ENCODE results near the gene YPEL4. TPM values are rescaled to one million over a fixed set of nuclear protein-coding genes. Genes with fewer than 3 reads are reported as not detected.

Gene YPEL4
- polyA plus RNA-seq, 1 of the 3 experiments (the other 2 are of a cell fraction), result 2.3 TPM

DNA sequence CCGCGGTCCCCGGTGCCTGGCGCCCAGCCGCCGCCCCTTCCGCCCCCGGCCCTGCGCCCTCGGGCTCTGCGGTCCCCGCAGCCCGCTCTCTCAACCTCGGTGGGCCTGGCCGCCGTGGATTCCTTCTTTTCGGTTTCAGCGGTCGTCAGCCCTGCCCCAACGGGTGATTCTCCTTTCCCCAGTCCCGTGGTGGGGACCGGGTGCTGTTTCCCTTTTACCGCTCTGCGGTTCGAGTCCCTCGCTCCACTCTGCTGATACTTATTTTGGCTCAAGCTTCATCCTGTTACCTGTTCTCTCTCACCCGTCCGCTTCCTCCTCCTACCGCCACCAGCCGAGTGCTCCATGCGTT is 18.7 kb upstream of the YPEL4 start:
- POLR2A ChIA-PET, result no interaction called here
- no peak for DNase-seq
- CTCF ChIA-PET, result interaction anchor here (0.7 to 1.3 kb wide), 4 partner anchors 11 to 210 kb away, joined by 3 to 5 read pairs (median 4); no protein-coding TSS in a partner anchor

DNA sequence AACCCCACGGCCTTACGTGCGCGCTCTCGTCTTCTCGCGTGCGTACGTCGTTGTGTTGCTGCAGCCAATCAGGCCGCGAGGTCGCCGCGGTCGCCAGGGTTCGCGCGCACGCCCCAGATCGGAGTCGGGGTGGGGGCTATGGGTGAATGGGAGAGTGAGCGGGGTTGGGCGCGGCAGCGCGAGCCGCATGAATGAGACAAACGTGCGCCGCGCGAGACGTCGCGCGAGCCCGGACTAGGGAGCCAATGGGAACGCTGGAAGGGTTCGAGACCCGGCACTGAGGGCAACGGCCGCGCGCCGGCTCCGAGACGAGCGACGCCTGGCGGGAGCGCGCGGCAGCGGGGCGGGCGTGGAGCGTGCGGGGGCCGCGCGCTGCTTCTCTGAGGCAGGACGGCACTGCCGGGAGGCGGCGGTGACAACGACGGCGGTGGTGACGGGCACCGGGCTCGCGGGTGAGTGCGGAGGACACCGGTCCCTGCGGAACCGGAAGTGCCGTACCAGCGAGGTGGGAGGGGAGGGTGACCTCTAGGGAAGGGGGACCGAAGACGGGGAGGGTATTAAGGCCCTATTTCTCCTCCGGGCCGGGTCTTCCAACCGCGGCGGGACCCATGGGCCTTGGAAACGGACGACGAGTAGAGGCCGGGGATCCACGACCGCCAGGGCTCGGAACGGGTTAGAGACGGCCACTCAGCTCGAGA is 18.2 kb upstream of the YPEL4 start, which contains the start of gene ZDHHC5:
TSS of gene ZDHHC5 (plus strand) at position 379 of the 698 bp plus-strand sequence. CDS start 4,977 bp downstream, outside the sequence.
- Histone ChIP-seq H3K36me3 (replicated peaks in 1 of 2; ENCODE audit: control insufficient read depth in 1 of 2, insufficient read depth in 2 of 2, low read length in 1 of 2) (peaks cover 11 to 15% of the 10 kb centered on the region in 2 experiments), H3K4me3 (ENCODE audit: low read depth in 2 of 2, low read length in 1 of 2) (peak within 1 kb of the TSS; percentile 78 to 85), H3K27me3 (ENCODE audit: insufficient read depth) (no peaks in the 10 kb centered on the region), H3K79me2 (ENCODE audit: insufficient read depth) (peaks cover 50% of the 10 kb centered on the region), H3F3A (replicated peaks; ENCODE audit: insufficient read depth) (no peaks in the 10 kb centered on the region), H3K9me3 (no peaks in the 10 kb centered on the region), H3K27ac (ENCODE audit: low read depth in 2 of 2, low read length in 1 of 2) (peak within 1 kb of the TSS; percentile 93 to 97), H3K9ac (peak within 1 kb of the TSS; percentile 87), H3K9me2 (no peaks in the 10 kb centered on the region), H2AFZ (ENCODE audit: low read depth) (peak within 1 kb of the TSS; percentile 83), H3K4me1 (ENCODE audit: control insufficient read depth in 1 of 2, insufficient read depth in 2 of 2, low read depth in 1 of 2, low read length in 1 of 2) (peaks cover 9 to 12% of the 10 kb centered on the region in 2 experiments; a peak in 3 of 4 replicates), H3K4me2 (peak within 1 kb of the TSS; percentile 95), H4K20me1 (ENCODE audit: insufficient read depth) (no peaks in the 10 kb centered on the region)
- 1% methylated on average over 26 of the region's 96 CpGs for WGBS (ENCODE audit: low lambda C conversion rate)
- TF ChIP-seq GABPA (IDR thresholded peaks at IDR 0.05; ENCODE audit: low read depth) (peak; percentile 75), ELF1 (IDR thresholded peaks at IDR 0.05) (peak; percentile 37; the same call in 1 of the 2 replicates), NRF1 (IDR thresholded peaks at IDR 0.05; ENCODE audit: low read depth, low read length) (peak; percentile 65), MEF2A (IDR thresholded peaks at IDR 0.05; ENCODE audit: borderline replicate concordance, low read depth) (no peak), TEAD4 (IDR thresholded peaks at IDR 0.05; ENCODE audit: borderline replicate concordance, insufficient read depth) (no peak), CHD2 (IDR thresholded peaks at IDR 0.05; ENCODE audit: low read length, partially characterized antibody) (peak; percentile 97), RFX5 (IDR thresholded peaks at IDR 0.05; ENCODE audit: low read length) (peak; percentile 79), MXI1 (IDR thresholded peaks at IDR 0.05; ENCODE audit: low read depth, low read length) (peak; percentile 76), POLR2AphosphoS5 (IDR thresholded peaks at IDR 0.05; ENCODE audit: low read depth, low read length) (peak; percentile 52; the same call in 1 of the 2 replicates)
- TF ChIP-seq, protein P1, sequence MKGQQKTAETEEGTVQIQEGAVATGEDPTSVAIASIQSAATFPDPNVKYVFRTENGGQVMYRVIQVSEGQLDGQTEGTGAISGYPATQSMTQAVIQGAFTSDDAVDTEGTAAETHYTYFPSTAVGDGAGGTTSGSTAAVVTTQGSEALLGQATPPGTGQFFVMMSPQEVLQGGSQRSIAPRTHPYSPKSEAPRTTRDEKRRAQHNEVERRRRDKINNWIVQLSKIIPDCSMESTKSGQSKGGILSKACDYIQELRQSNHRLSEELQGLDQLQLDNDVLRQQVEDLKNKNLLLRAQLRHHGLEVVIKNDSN (IDR thresholded peaks at IDR 0.05; ENCODE audit: borderline replicate concordance, low read depth), result no peak
- TF ChIP-seq, protein P2, sequence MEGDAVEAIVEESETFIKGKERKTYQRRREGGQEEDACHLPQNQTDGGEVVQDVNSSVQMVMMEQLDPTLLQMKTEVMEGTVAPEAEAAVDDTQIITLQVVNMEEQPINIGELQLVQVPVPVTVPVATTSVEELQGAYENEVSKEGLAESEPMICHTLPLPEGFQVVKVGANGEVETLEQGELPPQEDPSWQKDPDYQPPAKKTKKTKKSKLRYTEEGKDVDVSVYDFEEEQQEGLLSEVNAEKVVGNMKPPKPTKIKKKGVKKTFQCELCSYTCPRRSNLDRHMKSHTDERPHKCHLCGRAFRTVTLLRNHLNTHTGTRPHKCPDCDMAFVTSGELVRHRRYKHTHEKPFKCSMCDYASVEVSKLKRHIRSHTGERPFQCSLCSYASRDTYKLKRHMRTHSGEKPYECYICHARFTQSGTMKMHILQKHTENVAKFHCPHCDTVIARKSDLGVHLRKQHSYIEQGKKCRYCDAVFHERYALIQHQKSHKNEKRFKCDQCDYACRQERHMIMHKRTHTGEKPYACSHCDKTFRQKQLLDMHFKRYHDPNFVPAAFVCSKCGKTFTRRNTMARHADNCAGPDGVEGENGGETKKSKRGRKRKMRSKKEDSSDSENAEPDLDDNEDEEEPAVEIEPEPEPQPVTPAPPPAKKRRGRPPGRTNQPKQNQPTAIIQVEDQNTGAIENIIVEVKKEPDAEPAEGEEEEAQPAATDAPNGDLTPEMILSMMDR (IDR thresholded peaks at IDR 0.05), result peak; percentile 47
- TF ChIP-seq, protein P3, sequence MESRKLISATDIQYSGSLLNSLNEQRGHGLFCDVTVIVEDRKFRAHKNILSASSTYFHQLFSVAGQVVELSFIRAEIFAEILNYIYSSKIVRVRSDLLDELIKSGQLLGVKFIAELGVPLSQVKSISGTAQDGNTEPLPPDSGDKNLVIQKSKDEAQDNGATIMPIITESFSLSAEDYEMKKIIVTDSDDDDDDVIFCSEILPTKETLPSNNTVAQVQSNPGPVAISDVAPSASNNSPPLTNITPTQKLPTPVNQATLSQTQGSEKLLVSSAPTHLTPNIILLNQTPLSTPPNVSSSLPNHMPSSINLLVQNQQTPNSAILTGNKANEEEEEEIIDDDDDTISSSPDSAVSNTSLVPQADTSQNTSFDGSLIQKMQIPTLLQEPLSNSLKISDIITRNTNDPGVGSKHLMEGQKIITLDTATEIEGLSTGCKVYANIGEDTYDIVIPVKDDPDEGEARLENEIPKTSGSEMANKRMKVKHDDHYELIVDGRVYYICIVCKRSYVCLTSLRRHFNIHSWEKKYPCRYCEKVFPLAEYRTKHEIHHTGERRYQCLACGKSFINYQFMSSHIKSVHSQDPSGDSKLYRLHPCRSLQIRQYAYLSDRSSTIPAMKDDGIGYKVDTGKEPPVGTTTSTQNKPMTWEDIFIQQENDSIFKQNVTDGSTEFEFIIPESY (IDR thresholded peaks at IDR 0.05; ENCODE audit: borderline replicate concordance, low read depth), result peak; percentile 96
- POLR2A ChIA-PET, result no interaction called here
- CTCF ChIA-PET, result interaction anchor here (0.7 to 1.3 kb wide), 5 partner anchors 11 to 316 kb away, joined by 3 to 5 read pairs (median 3); no protein-coding TSS in a partner anchor
- DNase-seq, result peak; percentile 98

More for the DNA sequence above, 18.7 kb upstream of the YPEL4 start:
- Histone ChIP-seq H3K36me3 (replicated peaks in 1 of 2; ENCODE audit: control insufficient read depth in 1 of 2, insufficient read depth in 2 of 2, low read length in 1 of 2) (peaks cover 16 to 21% of the 10 kb centered on the region in 2 experiments), H3K27me3 (ENCODE audit: insufficient read depth) (no peaks in the 10 kb centered on the region), H2AFZ (ENCODE audit: low read depth) (peak overlapping the region; percentile 20; the same call in 1 of the 2 replicates), H3K4me2 (peak overlapping the region; percentile 86), H3K9me3 (no peaks in the 10 kb centered on the region), H3K4me3 (ENCODE audit: low read depth in 2 of 2, low read length in 1 of 2) (peak overlapping the region; percentile 78 to 85), H3F3A (replicated peaks; ENCODE audit: insufficient read depth) (no peaks in the 10 kb centered on the region), H3K4me1 (ENCODE audit: control insufficient read depth in 1 of 2, insufficient read depth in 2 of 2, low read depth in 1 of 2, low read length in 1 of 2) (peaks cover 9 to 12% of the 10 kb centered on the region in 2 experiments; a peak in 3 of 4 replicates), H3K9me2 (no peaks in the 10 kb centered on the region), H3K9ac (peak overlapping the region; percentile 87), H3K27ac (ENCODE audit: low read depth in 2 of 2, low read length in 1 of 2) (peak overlapping the region; percentile 93 to 97), H3K79me2 (ENCODE audit: insufficient read depth) (peaks cover 55% of the 10 kb centered on the region), H4K20me1 (ENCODE audit: insufficient read depth) (no peaks in the 10 kb centered on the region)
- no peak for TF ChIP-seq MXI1 (IDR thresholded peaks at IDR 0.05; ENCODE audit: low read depth, low read length)
- under 1% methylated on average over 21 of the region's 31 CpGs for WGBS (ENCODE audit: low lambda C conversion rate)
